NCI-H526 treated with DMSO at 0.1 percent for 48 hours (cell line): ENCODE results near the gene ACBD6.
A peak's percentile ranks its signal among the peaks of the same experiment; 100 is the strongest.

Experiments used
- DNase-seq: peaks from one replicate; lab custom pipeline; 2025; lab: John Stamatoyannopoulos, UW

The ACBD6 gene

DNA sequence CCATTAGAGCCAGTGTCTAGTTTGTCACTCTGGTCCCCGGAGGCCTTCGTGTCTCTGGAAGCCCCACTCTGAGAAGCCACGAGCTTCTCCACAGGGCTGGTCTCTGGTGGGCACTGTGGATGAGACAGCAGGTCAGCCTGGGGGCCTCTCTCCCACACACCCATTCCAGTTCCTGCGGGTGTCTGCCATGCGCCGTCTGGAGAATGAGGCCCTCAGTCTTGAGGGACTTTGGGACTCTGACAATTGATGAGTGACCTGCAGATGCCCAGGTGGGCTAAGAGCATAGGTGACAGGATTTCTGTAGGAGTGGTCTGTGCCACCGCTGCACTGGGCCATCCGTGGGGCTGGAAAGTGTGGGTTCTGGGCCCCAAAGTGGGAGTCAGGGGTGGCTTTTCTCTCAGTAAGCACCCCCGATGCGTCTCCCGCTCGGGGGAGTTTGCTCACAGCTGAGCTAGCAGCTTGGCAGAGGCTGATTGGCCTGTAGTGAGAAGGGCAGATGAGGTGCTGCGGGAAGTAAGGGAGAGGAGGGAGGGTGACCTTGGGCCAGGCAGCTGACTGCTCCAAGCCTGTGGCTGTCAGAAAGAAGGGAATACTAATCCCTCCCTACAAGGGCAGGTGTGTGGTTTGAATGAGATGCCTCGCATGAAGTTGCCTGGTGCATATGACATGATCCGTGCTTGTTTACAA lies 245.9 kb downstream of the ACBD6 start:
- DNase-seq, result no peak

DNA sequence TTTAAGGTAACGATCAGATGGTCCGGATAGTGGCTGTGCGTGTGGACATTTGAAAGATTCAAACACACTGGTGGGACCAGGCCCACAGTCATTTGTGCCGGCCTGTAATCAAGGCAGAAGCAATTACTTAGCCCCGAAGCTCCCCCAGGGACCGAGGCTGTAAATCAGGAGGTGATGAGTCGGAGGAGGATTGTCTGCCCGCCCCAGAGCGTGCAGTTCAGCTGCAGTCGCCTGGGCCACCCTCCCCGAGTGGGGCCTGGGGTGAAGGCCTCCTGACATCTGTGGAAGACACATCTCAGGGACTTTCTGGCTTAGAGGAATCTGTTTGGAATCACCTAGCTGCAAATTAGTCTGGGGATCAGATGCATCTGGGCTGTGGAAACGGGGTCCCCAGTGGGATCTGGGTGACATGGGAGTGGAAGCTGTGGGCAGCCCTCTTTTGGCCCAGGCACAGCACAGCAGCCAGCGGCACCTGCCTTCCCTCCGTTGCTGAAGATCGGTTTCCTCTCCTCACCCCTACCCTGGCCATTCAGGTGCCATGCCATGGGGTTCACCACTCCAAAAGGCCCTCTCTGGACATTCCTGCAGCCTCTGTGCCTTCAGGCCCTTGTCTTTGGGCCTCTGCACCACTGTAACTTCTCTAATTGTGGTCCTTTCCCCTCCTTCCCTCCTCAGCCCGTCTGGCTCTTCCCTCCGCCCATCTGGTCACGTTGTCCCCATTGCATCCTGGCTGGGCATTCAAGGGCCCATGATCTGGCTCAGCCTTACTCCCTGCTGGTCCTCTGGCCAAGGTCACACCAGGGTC lies 246.6 kb downstream of the ACBD6 start:
- no peak for DNase-seq

DNA sequence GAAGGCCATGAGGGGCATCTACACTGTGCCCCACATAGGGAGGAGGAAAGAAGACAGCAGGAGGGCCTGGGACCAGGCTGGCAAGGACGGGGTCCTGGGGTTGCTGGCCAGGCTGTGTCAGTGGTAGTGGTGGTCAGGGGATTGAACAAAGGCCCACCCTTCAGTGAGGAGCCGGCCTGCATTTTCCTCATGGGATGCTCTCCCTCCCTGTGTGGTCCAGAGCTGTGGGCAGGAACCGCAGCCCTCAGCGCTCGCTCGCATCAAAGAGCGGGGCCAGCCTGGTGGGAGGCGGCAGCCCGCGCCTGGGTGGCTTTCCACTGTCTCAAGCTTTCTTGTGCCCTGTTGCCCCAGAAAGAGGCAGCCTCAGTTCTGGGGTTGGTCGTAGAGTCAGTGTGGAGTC lies 247.5 kb downstream of the ACBD6 start:
- DNase-seq, result no peak

DNA sequence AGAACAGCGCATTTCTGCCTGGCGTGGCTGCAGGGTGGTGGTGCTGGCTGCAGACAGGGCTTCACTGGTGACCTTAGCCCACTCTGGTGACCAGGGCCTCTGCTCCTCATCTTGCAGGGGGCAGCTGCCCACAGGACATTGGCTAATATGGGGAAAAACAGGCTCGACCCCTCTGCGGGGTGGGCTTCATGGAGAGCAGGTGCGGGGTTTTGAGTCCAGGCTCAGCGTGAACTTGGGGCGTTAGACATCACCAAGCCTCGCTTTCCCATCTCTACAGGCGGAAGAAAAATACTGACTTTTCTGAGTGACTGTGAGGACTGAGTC lies 247.9 kb downstream of the ACBD6 start:
- no peak for DNase-seq

DNA sequence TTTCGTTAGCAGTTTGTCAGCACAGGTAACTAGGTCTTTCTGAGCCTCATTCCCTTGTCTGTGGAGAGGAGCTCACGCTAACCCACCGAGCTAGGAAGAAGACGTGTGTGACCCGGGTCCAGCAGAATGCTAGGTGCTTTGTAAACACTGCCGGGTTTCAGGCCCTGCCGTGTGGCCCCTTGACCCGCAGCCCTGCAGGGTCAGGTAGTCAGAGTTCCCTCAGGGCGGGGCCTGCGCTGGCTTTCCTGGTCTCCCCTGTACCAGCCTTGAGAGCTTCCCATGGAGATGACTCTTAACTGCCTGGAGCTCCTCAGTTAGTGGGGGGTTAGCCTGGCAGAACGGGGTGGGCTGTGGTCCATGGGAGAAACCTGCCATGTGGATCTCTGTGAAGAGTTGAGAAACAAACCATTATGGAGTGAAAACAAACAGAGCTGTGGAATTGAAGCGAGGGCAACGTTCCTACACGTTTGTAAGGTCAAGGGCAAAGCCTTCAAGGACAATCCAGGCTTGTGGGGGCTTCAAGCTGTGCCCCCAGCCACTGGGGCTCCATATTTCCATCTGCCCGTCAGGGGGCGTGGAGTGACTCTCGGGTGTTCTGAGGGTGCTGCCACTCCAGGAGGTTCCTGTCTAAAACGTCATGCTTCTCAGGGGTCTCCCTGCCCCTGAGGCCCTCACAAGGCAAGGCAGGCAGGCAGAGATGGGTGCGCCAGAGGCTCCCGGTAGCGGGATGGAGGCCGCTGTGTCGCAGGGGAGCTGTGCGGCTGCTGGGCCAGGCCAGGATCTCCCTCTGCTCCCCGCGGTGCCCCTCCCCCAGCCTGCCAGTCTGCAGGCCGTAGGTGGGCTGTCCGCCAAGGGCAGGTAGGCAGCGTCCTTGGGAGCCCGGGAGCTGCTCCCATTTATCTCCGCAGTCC lies 248.5 kb downstream of the ACBD6 start:
- no peak for DNase-seq

DNA sequence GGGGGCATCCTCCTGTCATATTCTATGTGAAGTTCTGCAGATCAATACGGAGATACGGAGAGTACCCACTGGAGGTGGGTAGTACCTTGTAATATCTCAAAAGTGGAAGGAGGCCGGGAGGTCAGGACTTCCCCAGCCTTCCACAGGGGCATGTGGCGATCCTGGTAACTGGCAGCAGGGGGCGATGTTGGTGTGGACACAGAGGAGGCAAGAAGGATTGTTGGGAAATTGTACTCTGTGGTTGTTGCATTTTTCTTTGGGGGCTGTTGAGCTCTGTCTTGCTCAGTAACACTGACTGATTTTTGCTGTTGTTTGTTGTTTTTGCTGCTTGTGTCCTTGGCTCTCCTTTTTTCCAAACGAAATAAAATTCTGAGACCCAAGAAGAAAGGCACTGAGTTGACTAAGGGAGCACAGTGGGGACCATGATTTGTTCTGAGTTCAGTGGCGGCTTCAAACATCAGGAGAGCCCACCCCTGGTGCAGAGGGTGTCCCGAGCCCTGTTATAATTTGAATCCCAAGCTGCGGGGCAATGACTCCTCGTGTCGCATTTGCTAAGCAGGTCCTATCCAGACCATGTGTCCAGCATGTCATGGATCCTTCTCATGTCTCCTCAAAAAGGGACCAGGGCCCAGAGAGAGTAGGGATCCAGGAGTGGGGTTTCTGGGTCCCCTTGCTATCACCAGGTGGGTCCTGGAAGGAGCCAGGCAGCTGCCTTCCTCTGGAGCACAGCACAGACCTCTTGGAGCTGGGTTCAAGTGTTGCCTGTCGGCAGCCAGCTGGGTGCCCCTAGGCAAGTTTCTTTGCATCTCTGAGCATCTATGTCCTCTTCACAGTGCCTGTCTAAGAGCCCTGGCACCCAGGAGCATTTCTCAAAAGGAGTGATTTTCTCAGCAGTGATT lies 249.5 kb downstream of the ACBD6 start:
- DNase-seq, result peak; percentile 63

DNA sequence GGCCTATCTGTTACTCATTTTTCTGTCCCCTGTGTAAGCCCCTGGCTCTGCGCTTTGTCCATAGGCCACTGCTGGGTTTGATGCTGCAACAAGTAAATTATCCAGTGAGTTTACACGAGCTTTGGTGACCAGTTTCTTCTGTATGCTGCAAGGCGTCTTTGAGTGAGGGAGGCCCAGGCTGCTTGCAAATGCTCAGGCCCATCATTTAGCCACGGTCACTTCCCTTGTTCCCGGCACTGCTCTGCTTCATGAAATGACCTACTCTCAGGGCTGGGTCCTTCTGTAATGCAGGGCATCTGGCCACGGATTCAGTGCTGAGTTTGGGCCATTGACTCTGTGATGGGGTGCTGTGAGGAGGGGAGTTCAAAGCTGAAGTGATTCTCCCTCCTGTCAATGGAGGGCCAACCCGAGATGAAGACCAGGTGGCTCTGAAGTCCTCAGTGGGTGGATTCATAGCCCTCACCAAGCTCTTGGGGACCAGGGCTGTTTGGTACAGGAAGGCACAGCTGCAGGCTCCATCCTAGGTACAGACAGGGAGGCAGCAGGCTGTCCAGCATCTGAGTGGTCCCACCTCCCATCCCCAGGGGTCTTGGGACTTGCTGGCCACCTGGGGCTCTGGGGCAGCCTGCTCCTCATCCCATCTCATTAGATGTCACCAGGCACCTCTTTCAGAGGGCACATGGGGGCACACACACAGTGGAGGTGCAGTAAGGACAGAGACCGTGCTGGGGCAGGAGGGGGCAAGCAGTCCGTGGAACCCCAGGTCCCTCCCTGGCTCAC lies 250.7 kb downstream of the ACBD6 start:
- DNase-seq, result no peak

DNA sequence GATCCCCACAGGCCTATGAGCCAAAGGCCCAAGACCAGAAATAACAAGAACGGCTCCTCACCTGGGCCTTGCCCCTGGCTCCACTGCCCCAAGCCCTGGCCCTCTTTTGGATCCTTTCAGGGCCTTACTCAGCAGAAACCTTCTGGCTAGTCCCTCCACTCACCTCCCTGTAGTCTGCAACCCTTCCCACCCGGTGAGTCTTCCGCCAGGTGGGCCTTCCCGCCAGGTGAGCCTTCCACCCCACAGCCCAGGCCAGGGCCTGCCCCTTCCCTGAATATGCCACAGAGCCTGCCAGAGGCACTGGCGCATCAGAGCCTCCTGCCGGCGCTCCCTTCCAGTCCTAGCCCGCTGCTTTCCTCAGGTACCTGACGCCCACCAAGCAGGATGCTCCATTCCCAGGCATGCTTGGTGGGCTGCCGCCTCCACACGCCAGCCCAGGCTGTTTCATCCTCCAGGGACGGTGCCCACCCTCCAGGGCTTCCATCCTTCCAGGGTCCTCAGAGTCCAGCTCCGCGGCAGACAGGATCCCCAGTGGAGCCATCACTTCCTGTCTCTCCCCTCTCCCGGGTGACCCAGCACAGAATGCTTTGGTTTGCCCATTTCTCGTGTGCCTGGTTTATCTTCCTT lies 251.4 kb downstream of the ACBD6 start:
- DNase-seq, result no peak

DNA sequence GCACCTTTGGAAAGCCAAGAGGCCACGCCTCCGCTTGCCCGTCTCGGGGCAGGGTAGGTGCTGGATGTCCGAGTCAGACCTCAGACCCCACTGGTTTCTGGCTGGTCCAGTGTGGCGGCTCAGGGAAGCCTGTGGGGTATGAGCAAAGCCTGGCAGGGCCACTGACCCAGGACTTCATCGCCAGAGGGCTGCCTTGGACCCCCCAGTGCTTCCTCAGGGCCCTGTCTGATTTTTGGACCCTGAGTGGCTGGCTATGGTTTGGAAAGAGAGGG lies 251.9 kb downstream of the ACBD6 start:
- no peak for DNase-seq

DNA sequence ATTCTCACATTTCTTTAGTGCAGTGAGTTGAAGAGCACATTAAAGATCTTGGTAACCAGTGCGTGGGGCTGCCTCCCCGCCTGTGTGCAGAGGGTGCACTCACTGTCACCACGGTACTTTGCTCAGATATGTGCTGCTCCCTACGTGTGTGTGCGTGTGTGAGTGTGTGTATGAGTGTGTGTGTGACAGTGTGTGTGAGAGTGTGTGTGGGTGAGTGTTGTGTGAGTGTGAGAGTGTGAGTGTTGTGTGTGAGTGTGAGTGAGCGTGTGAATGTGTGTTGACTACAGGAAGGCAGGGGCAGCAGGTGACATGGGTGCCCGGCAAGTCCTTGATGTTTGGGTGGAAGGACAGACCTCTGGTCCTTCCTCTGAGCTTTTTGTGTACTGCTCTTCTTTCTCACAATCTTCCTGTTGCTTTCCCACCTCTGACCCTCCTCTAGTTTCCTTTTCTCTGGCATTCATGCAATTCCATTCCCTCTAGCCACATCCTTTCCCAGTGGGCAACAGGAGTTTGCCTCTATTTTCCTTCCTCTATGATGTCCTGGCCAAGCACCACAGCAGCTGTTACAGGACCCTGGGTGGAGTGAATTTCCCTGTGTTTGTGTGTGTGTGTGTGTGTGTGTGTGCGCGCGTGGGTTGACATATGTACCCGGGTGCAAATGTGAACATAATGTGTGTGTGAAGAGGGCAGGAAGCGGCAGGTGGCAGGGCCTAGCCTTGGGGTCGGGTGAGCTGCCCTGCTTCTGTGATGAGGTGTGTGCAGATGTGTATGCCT lies 252.5 kb downstream of the ACBD6 start:
- DNase-seq, result no peak

DNA sequence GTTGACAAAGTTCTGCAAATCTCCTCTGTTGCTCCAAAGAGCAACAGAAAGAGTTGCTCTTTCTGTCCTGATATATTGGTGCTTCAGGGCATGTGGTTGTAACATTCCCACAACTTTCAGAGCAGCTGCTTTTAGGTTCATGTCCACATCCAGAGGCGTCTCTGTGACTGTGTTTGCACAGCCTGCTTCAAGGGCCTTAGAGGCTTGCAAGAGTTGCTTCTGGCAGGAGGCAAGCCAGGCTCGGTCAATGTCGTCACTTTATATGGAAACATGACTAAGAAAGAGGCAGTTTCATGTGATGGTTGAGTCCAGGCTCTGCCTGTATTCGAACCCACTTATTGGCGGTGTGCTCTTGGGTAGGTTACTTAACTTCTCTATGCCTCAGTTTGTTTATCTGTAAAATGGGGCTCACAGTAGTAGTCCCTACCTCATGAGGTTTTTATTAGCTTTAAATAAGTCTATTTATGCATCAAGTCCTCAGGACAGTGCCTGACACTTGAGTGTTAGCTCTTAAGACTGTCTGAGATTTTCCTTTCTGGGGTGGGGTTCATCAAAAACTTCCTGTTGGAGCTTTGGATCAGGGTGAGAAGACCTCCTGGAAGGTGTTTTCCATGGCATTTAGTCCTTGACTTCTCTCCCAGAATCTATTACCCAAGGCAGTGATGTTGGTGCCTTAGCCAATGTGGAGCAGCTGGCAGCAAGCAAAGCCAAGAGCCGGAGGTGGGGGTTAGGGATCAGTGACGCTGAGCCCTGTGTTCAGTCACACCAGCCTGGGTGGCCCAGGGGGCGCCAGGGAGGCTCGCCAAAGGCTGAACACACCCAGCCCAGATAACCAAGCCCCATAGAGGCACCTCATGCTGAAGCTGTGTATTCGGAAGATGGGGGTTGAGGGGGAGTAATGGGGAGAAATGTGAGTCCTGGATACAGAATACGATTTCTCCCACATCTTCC lies 253.4 kb downstream of the ACBD6 start:
- no peak for DNase-seq

DNA sequence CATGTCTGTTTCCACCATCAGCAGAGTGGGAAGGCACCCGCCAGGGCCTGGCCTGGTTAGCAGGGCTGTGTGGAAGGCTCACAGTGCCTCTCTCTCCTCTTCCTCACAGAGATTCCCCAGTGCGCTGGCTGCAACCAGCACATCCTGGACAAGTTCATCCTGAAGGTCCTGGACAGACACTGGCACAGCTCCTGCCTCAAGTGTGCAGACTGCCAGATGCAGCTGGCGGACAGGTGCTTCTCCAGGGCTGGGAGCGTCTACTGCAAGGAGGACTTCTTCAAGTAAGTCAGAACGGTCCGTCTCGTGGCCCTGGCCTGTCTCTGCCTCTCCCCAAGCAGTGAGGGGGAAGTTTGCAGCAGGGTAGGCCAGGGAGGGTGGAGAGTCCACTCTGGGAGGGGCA lies 254.2 kb downstream of the ACBD6 start:
- DNase-seq, result no peak

DNA sequence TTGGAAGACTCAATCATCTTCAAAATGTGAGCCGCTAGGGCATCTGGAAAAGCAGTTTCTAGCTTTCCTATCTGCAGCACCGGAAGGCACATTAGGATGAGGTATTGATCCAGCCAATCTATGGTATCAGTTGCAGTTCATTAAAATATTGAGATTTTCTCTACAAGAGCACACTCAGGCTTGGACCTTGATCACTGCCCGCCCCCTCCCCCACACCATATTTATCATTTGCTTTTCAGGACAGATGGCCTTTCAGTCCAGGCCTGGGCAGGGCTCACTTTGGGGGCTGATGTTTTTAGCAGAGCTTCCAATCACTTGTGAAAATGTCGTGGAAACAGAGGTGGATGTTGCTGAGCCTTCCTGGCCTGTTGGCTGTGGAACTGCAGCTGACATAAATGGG lies 254.8 kb downstream of the ACBD6 start:
- DNase-seq, result no peak

DNA sequence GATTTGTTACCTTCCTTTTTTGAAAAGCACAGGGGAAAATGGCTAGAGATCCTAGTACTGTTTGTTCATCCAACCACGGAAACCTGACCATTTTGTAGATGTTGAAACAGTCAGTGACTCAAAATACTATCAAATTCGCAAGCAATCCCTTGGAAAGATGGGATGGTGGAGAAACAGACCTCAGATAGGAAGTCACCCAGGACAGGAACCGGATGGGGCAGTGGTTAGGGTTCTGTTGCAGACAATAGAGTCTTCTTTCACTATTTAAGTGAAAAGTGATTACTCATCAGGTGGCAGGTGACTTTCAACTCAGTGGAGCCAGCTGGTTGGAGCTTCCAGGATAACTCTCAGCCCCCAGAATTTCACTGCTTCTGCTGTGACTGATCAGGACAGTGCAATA lies 255.3 kb downstream of the ACBD6 start:
- DNase-seq, result no peak

DNA sequence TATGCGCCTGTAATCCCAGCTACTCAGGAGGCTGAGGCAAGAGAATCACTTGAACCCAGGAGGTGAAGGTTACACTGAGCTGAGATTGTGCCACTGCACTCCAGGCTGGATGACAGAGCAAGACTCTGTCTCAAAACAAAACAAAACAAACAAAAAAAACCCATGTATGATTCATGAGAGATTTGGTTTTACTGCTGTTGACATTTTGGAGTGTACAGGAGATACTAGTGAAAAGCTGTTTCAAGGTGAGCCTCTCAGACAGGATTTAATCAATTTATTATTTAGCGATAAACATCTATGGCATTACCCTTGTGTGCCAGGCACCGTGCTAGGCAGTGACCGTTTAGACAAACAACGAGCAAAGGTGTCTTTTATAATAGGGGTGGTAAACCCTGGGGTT lies 255.8 kb downstream of the ACBD6 start:
- DNase-seq, result no peak

DNA sequence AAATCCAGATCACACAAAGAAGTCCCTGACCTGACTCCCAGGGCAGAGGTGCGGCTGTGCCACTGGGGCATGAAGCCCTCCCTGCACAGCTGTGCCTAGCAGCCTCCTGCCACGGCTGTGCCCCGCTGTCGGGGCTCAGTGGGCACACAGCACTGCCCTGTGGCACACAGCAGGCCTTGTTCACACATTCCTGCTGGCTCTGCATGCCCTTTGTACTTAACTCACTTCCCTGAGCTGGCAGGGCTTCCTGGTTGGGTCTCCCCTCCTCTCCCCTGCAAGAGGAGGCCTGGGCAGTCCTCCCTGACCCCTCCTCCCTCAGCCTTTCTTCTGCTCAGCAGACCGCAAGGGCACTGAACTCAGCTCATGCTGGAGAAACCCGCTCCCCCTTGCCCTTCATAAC lies 257.5 kb downstream of the ACBD6 start:
- DNase-seq, result no peak

DNA sequence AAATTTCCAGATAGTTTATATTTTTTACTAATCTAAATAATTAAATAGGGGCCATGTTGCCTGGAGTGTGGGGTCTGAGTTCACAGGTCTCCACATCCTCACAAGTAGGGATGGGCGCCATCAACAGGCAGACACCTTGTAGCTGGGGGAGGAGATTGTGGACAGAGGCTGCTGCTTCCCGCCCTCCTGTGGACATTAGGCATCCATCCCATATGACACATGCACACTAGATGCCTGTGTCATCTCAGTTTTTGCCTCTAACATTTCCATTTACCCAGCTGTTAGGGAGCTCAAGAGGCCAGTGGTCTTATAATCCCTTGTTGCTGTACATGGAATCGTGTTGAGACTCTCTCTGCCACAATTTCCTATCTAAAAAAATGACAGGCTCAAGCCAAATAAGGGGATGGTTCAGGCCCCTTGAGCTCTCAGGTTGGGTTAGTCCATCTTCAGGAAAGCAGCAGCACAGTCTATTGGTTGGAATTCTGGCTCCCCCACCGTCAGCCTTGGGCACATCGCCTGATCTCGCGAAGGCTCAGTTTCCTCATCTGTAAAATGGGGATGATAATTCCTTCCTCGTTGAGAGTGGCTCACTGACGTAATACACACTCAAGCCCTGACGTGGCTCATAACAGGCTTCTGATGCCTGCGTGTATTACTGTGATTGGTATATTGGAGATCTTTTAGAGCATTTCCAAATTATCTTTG lies 258.7 kb downstream of the ACBD6 start:
- DNase-seq, result no peak
